Measurements from ENCODE around the gene ADGRB3.
"Not testable (repeated sequence)": the region's sequence is repeated elsewhere in the genome, so short reads cannot be mapped to it uniquely, and the experiment has no call there.

Gene ADGRB3

DNA sequence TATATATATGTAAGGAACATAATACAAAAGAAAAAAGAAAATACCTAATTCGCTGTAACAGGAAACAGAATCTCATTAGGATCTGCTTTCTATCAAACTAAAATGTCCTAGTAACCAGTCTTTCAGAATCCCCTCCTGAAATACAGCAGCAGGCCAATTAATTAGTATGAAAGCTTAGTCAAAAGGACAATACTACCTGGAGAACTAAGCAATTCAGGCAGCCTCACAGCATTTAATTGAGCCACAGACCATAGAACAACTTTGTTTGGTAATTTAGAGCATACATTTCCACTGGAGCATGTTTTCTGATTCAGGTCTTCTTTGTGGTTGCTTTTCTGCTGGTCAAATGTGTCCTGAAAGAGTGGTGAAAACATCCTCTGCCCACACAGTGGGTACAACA lies 645.8 kb downstream of the ADGRB3 start:
- TF ChIP-seq CTCF (IDR thresholded peaks at IDR 0.05; ENCODE audit: low read depth, low read length, missing control alignments) = no peak
- no peak for DNase-seq (ENCODE audit: low read depth)

GRCh38 chr6:69284176-69284730 lies 649.2 kb downstream of the ADGRB3 start:
- DNase-seq (ENCODE audit: low read depth) = no peak
- H3K4me3 ChIP-seq (ENCODE audit: low read depth, low read length) = no peak overlapping the region
- no peak for TF ChIP-seq CTCF (IDR thresholded peaks at IDR 0.05; ENCODE audit: low read depth, low read length, missing control alignments)

More for the DNA sequence above, 645.8 kb downstream of the ADGRB3 start:
- H3K4me3 ChIP-seq (ENCODE audit: low read depth, low read length) = no peak overlapping the region

DNA sequence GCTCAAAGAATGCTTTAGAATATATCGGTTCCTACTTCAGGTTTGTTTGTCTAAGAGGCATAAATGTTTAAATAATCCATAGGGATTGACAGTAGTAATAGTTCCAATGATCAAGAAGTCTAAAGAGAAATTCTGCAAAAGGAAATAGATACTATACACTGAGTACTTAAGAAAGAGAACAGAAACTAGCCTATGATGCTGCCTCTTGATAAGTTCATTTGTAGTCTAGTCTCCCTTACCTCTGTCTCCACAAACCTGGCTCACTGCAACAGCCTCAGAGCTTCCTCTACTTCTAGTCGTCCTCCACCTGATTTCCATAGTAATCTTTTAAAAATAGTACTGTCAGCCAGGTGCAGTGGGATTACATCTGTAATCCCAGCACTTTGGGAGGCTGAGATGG lies 650.0 kb downstream of the ADGRB3 start:
- no peak for DNase-seq (ENCODE audit: low read depth)

GRCh38 chr6:69286331-69286730 lies 651.2 kb downstream of the ADGRB3 start:
- no peak for TF ChIP-seq CTCF (IDR thresholded peaks at IDR 0.05; ENCODE audit: low read depth, low read length, missing control alignments)
- no peak for DNase-seq (ENCODE audit: low read depth)

More for the DNA sequence above, 650.0 kb downstream of the ADGRB3 start:
- no peak overlapping the region for H3K4me3 ChIP-seq (ENCODE audit: low read depth, low read length)
- TF ChIP-seq CTCF (IDR thresholded peaks at IDR 0.05; ENCODE audit: low read depth, low read length, missing control alignments) = no peak

GRCh38 chr6:69288198-69288597 lies 653.1 kb downstream of the ADGRB3 start:
- H3K4me3 ChIP-seq (ENCODE audit: low read depth, low read length); DNase-seq (ENCODE audit: low read depth): not testable (repeated sequence)

More at GRCh38 chr6:69286331-69286730, 651.2 kb downstream of the ADGRB3 start:
- H3K4me3 ChIP-seq (ENCODE audit: low read depth, low read length) = no peak overlapping the region

GRCh38 chr6:69289689-69290495 lies 654.8 kb downstream of the ADGRB3 start:
- no peak overlapping the region for H3K4me3 ChIP-seq (ENCODE audit: low read depth, low read length)
- no peak for DNase-seq (ENCODE audit: low read depth)
- TF ChIP-seq CTCF (IDR thresholded peaks at IDR 0.05; ENCODE audit: low read depth, low read length, missing control alignments) = no peak

DNA sequence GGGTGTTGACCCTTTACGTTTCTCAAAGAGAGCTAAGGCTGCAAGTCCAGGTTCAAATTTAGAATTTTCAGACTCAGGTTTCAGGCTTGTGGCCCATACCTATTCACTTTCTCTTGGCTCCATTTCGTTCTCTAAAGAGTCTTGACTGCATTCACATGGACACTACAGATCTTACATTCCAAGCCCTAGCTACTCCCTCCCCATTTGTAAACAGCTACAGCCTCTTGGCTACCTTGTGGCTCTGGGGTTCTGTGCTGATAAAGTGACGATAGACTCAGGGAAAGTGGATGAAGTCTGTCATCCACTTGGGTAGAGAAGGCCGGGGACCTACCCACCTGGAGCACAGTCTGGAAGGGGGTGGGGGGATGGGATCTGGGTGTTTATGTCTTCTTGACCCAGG lies 658.4 kb downstream of the ADGRB3 start:
- TF ChIP-seq CTCF (IDR thresholded peaks at IDR 0.05; ENCODE audit: low read depth, low read length, missing control alignments) = no peak
- DNase-seq (ENCODE audit: low read depth) = no peak
- no peak overlapping the region for H3K4me3 ChIP-seq (ENCODE audit: low read depth, low read length)

Data from GM12864 (cell line).